Inferior parietal cortex (tissue), 1 donor: Measurements from ENCODE around the gene SMIM32.

Experiments
- DNase-seq: peaks from one replicate; pipeline ENCODE4 v3.0.0-alpha.2; 2016; ENCODE audit errors: extremely low spot score

Gene SMIM32

GRCh38 chr5:136207631-136208030 is 14.7 kb upstream of the SMIM32 start:
- no peak for DNase-seq

GRCh38 chr5:136206361-136206760 is 13.4 kb upstream of the SMIM32 start:
- no peak for DNase-seq

- DNase-seq: no peak
Measured at GRCh38 chr5:136205941-136206340, 13.0 kb upstream of the SMIM32 start.

- no peak for DNase-seq
Measured at GRCh38 chr5:136205061-136205702, 12.2 kb upstream of the SMIM32 start.

- no peak for DNase-seq
Measured at GRCh38 chr5:136203303-136203922, 10.5 kb upstream of the SMIM32 start.

GRCh38 chr5:136202469-136203205 is 9.7 kb upstream of the SMIM32 start:
- no peak for DNase-seq

- no peak for DNase-seq
Measured at GRCh38 chr5:136201870-136202269, 8.9 kb upstream of the SMIM32 start.

GRCh38 chr5:136200761-136201160 is 7.8 kb upstream of the SMIM32 start:
- no peak for DNase-seq

GRCh38 chr5:136200130-136200529 is 7.2 kb upstream of the SMIM32 start:
- DNase-seq: no peak

GRCh38 chr5:136199408-136199807 is 6.4 kb upstream of the SMIM32 start:
- no peak for DNase-seq

GRCh38 chr5:136198453-136198852 is 5.5 kb upstream of the SMIM32 start:
- no peak for DNase-seq

- DNase-seq: no peak
Measured at GRCh38 chr5:136197462-136198142, 4.6 kb upstream of the SMIM32 start.

- no peak for DNase-seq
Measured at GRCh38 chr5:136195971-136196820, 3.2 kb upstream of the SMIM32 start.

- DNase-seq: no peak
Measured at GRCh38 chr5:136194576-136194975, 1.6 kb upstream of the SMIM32 start.

GRCh38 chr5:136193322-136193935 is 467 bp upstream of the SMIM32 start:
- no peak for DNase-seq

GRCh38 chr5:136192015-136192525 is 892 bp downstream of the SMIM32 start:
- no peak for DNase-seq

GRCh38 chr5:136191304-136192014 is 1.5 kb downstream of the SMIM32 start:
- no peak for DNase-seq

GRCh38 chr5:136190904-136191303 is 2.1 kb downstream of the SMIM32 start:
- no peak for DNase-seq

GRCh38 chr5:136190091-136190720 is 2.8 kb downstream of the SMIM32 start:
- DNase-seq: no peak

- no peak for DNase-seq
Measured at GRCh38 chr5:136188859-136189258, 4.1 kb downstream of the SMIM32 start.
